ENCODE measurements around the gene FBXL16.
"Not testable (repeated sequence)": the region's sequence is repeated elsewhere in the genome, so short reads cannot be mapped to it uniquely, and the experiment has no call there.

FBXL16 gene

DNA sequence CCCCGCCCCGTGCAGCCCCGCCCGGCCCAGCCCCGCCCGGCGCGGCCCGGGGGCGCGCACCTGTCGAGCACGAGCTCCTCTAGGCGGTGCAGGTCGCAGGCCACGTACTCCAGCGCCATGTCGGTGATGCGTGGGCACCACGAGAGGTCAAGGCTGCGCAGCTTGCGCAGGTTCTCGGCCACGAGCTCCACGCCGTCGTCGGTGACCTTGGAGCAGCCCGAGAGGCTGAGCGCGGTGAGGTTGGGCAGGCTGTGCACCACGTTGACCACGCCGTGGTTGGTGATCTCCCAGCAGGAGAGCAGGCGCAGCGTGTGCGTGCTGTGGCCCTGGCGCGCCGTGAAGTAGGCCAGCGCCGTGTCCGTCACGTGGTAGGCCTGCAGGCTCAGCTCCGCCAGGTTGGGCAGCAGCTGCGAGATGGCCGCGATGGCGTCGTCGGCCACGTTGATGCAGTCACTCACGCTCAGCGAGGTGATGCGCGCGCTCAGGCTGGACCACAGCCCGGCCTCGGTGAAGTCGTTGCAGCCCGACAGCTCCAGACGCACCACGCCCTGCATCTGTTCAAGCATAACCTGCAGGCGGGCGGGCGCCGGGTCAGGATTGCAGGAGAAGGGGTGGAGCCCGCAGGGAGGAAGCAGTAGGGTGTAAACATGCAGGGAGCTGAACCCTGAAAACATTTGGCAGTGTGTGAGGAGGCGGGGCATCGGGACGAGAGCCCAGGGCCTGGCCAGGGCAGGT lies 10.1 kb downstream of the FBXL16 start:
- TF ChIP-seq, protein P1, sequence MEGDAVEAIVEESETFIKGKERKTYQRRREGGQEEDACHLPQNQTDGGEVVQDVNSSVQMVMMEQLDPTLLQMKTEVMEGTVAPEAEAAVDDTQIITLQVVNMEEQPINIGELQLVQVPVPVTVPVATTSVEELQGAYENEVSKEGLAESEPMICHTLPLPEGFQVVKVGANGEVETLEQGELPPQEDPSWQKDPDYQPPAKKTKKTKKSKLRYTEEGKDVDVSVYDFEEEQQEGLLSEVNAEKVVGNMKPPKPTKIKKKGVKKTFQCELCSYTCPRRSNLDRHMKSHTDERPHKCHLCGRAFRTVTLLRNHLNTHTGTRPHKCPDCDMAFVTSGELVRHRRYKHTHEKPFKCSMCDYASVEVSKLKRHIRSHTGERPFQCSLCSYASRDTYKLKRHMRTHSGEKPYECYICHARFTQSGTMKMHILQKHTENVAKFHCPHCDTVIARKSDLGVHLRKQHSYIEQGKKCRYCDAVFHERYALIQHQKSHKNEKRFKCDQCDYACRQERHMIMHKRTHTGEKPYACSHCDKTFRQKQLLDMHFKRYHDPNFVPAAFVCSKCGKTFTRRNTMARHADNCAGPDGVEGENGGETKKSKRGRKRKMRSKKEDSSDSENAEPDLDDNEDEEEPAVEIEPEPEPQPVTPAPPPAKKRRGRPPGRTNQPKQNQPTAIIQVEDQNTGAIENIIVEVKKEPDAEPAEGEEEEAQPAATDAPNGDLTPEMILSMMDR (IDR thresholded peaks at IDR 0.05; ENCODE audit: low read depth, low read length) = no peak
- no peak overlapping the region for H3K4me3 ChIP-seq (ENCODE audit: low read depth, low read length)

DNA sequence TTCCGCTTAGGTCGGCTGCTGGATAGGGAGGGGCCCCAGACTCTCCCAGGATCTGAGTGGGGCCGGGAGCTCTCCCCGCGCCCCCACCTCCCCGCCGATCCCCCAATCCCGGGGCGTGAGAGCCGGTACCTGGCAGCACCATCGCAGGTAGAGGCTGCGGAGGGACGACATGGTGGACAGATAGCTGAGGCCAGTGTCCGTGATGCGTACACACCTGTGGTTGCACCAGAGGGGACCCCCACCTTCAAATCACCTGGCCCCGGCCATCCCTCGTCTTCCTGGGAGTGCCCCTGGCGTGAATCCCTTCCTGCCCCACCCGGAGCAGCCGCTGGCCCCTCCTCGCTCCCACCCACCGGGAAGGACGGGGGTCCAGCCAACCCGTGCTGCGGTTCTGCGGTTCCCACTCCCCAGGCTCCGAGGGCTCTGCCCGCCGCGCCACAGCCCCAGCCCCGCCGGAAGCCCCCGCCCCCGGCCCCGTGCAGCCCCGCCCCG lies 10.7 kb downstream of the FBXL16 start:
- TF ChIP-seq, protein P1 (IDR thresholded peaks at IDR 0.05; ENCODE audit: low read depth, low read length) = no peak

DNA sequence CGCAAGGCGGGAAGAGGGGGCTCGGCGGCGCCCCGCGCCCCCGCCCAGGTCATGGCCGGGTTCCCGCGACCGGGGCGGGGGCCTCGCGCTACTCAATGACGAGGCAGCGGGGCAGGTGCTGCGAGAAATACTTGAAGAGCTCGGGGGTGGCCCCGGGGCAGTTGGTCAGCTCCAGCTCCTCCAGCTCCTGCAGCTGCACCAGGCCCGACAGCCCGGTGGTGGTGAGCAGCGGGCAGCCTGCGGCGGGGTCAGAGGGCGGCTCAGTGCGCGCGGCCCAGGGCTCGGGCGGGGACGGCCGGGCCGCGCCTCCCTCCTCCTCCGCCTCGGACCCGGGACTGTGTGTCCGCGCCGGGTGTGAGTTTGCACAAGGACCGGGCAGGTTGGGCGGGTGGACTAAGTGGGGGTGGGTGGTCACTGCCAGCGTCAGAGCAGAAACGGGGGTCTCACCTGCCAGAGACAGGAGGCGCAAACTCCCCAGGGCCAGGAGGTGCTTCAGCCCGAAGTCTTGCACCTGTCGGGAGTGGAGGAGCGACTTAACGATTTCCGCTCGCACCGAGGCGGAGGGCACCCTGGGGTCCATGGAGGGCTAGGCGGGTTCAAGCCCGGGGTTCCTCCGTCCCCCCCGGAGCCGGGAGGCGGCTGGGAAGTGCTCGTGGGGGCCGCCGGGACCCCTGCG lies 11.3 kb downstream of the FBXL16 start:
- TF ChIP-seq, protein P1 (IDR thresholded peaks at IDR 0.05; ENCODE audit: low read depth, low read length) = no peak
- H3K4me3 ChIP-seq (ENCODE audit: low read depth, low read length) = no peak overlapping the region

More for the DNA sequence above, 10.7 kb downstream of the FBXL16 start:
- H3K4me3 ChIP-seq (ENCODE audit: low read depth, low read length) = no peak overlapping the region

DNA sequence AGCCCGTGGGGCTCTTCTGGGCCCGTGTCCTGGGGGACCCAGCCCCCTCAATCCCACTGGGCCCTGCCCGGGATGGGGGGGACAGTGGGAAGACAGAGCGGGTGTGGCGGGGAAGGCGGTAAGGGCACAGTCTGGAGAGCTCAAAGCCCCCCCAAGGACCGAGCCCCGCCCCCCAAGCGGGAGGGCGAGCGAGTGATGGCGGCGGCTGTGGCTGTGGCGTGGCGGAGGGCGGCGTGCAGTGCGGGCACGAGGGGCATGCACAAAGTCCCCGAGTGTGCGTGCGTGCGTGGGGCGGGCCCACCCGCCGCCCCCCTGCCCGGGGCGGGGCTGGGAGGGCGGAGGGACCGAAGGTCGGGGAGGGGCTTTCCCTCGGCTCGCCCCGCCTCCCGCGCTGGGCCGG lies 11.8 kb downstream of the FBXL16 start:
- TF ChIP-seq, protein P1 (IDR thresholded peaks at IDR 0.05; ENCODE audit: low read depth, low read length) = no peak
- H3K4me3 ChIP-seq (ENCODE audit: low read depth, low read length) = no peak overlapping the region

DNA sequence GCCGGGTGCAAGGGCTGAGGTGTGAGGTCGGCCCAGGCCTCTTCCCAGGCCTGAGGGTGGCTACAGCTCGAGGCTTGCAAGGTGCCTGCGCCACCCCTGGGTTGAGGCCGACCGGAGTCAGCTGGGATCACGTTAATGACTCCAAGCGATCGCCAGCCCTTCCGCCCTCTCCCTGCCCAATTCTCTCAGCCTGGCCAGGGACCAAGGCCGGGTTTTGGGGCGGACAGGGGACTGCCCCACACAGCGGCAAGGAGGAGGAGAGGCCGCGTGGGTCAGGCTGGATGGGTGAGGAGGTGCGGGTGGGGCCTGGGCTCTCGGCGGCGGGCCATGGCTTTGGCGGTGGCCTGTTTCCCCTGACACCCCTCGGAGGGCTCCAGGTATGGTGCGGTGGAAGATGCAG lies 12.2 kb downstream of the FBXL16 start:
- TF ChIP-seq, protein P1 (IDR thresholded peaks at IDR 0.05; ENCODE audit: low read depth, low read length) = no peak
- H3K4me3 ChIP-seq (ENCODE audit: low read depth, low read length) = no peak overlapping the region

DNA sequence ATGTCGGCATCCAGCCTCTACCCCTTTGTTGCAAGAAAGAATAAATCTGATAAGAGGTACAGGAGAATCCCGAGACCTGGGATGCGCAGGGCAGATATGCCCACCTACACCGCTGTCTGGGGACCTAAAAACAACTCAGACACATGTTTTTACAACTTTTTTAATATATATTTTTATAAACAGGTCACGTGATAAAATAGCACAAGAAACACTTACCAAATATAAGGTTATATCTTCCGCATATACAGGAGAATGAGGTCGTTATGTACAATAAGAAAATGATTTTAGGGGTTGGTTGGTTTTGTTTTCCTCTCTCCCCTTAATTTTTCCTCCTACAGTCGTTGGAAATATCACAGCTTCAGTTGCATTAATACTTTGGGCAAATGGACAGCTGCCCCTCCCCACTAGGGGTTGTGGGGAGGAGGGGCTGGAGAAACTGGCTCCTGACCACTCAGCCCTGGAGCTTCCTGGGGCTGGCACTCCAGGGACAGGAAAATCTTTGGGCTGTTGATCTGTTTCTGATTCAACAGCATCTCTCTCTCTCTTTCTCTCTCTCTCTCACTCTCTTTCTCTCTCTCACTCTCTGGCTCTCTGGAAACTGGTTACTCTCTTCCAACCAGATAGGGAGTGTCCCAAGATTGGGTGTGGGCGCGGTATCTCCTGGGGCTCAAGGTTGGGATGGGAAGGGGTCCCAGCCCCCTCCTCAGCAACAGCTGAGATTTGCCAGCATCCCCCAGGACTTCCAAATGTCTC lies 13.1 kb downstream of the FBXL16 start:
- H3K4me3 ChIP-seq (ENCODE audit: low read depth, low read length) = no peak overlapping the region
- TF ChIP-seq, protein P1 (IDR thresholded peaks at IDR 0.05; ENCODE audit: low read depth, low read length) = no peak

DNA sequence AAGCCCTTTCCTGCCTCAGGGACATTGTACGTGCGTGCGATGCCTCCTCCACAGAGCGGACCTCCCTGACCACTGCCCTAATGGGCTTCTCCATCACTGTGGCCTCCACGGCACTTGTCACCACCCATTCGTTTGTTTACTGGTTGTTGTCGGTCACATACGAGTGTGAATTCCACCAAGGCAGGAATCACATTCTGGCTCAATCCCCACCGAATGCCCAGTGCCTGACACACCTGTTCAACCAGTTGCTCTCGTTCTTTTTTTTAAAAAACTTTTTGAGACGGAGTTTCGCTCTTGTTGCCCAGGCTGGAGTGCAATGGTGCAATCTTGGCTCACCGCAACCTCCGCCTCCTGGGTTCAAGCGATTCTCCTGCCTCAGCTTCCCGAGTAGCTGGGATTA lies 14.4 kb downstream of the FBXL16 start:
- H3K4me3 ChIP-seq (ENCODE audit: low read depth, low read length) = not testable (repeated sequence)
